Measurements from ENCODE around the gene POLQ. TPM values are rescaled to one million over a fixed set of nuclear protein-coding genes. Genes with fewer than 3 reads are reported as not detected.

POLQ gene
- total RNA-seq, 1 experiment from 2014 or later: 12.3 TPM

DNA sequence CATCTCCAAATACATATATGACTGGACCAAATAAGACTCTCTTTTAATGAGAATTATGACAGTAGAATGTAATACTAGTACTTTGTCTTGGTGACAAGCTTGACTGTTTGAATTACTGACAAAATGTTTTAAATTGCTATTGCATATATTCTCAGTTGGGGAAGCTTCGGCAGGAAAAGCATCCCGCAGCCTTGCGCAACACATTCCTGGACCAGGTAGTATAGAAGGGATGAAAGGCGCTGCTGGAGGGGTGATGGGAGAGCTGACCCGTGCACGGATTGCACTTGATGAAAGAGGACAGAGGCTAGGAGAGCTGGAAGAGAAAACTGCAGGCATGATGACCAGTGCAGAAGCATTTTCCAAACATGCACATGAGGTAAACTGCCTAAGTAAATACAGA is 127.6 kb downstream of the POLQ start:
- Histone ChIP-seq H3K79me2 (ENCODE audit: insufficient read depth, low read length) (no peaks in the 10 kb centered on the region), H3K4me1 (ENCODE audit: control insufficient read depth in 1 of 2, insufficient read depth in 2 of 2, low read length in 2 of 2) (no peaks in the 10 kb centered on the region), H4K20me1 (ENCODE audit: insufficient read depth) (no peaks in the 10 kb centered on the region), H3K9ac (ENCODE audit: low read length) (no peak overlapping the region), H3K27ac (ENCODE audit: low read depth, low read length) (no peak overlapping the region), H3K4me2 (ENCODE audit: low read length) (no peak overlapping the region), H3K4me3 (replicated peaks in 1 of 2; ENCODE audit: low read depth in 1 of 2, low read length in 2 of 2) (no peak overlapping the region), H3K9me3 (ENCODE audit: control insufficient read depth in 1 of 2, insufficient read depth in 1 of 2, low read depth in 1 of 2, low read length in 2 of 2) (no peaks in the 10 kb centered on the region), H3K36me3 (ENCODE audit: control insufficient read depth in 1 of 2, insufficient read depth in 2 of 2, low read length in 2 of 2) (no peaks in the 10 kb centered on the region), H3K27me3 (ENCODE audit: insufficient read depth, low read length) (no peaks in the 10 kb centered on the region), H3K9me2 (ENCODE audit: insufficient read depth) (no peaks in the 10 kb centered on the region), H2AFZ (ENCODE audit: low read depth, low read length, poor library complexity, severe bottlenecking) (no peak overlapping the region)
- ChIA-PET CTCF (no interaction called here), RAD21 (ENCODE audit: low non-redundant PET in 1 of 2, low total read pairs in 2 of 2, uncharacterized antibody in 2 of 2, unreplicated experiment in 2 of 2) (no interaction called here), POLR2A (no interaction called here)
- no peak for TF ChIP-seq SIN3A (IDR thresholded peaks at IDR 0.05; ENCODE audit: low read depth)
- no peak for ATAC-seq
- no peak for DNase-seq (ENCODE audit: low read depth, low spot score)
- intact Hi-C loops (cut with micrococcal nuclease): no loop called here
- BruUV-seq (replicated peaks): no TSS peak

DNA sequence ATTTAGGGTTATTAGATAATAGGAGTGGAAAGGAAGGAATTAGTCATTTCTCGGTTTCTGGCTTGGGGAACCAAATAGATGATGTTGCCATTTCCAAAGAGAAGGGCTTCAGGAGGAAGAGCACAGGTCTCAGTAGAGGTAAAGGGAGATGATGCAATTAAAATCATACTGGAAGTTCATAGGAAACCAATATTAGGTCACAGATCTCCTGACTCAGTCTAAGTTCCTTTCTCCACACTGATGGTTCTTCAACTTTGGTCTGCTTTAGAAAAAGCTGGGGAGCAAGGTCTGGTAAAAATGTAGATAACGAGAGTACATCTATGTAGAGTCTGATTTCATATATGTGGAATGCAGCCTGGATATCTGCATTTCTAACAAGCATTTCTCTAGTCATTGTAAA is 130.9 kb downstream of the POLQ start:
- H3K4me2 ChIP-seq (ENCODE audit: low read length): no peak overlapping the region
- H3K27me3 ChIP-seq (ENCODE audit: insufficient read depth, low read length): no peaks in the 10 kb centered on the region
- H3K9ac ChIP-seq (ENCODE audit: low read length): no peak overlapping the region
- ChIA-PET POLR2A (no interaction called here), RAD21 (ENCODE audit: low non-redundant PET in 1 of 2, low total read pairs in 2 of 2, uncharacterized antibody in 2 of 2, unreplicated experiment in 2 of 2) (no interaction called here), CTCF (no interaction called here)
- no peaks in the 10 kb centered on the region for H3K36me3 ChIP-seq (ENCODE audit: control insufficient read depth in 1 of 2, insufficient read depth in 2 of 2, low read length in 2 of 2)
- H4K20me1 ChIP-seq (ENCODE audit: insufficient read depth): no peaks in the 10 kb centered on the region
- no peak overlapping the region for H3K27ac ChIP-seq (ENCODE audit: low read depth, low read length)
- DNase-seq (ENCODE audit: low read depth, low spot score) (no peak), ATAC-seq (no peak)
- H3K79me2 ChIP-seq (ENCODE audit: insufficient read depth, low read length): no peaks in the 10 kb centered on the region
- H2AFZ ChIP-seq (ENCODE audit: low read depth, low read length, poor library complexity, severe bottlenecking): no peak overlapping the region
- no TSS peak for BruUV-seq (replicated peaks)
- no peaks in the 10 kb centered on the region for H3K4me1 ChIP-seq (ENCODE audit: control insufficient read depth in 1 of 2, insufficient read depth in 2 of 2, low read length in 2 of 2)
- H3K9me3 ChIP-seq (ENCODE audit: control insufficient read depth in 1 of 2, insufficient read depth in 1 of 2, low read depth in 1 of 2, low read length in 2 of 2): no peaks in the 10 kb centered on the region
- H3K9me2 ChIP-seq (ENCODE audit: insufficient read depth): no peaks in the 10 kb centered on the region
- H3K4me3 ChIP-seq (replicated peaks in 1 of 2; ENCODE audit: low read depth in 1 of 2, low read length in 2 of 2): no peak overlapping the region
- TF ChIP-seq POLR2AphosphoS5 (IDR thresholded peaks at IDR 0.05; ENCODE audit: low read depth, low read length): no peak
- no peak for TF ChIP-seq FOSL1 (IDR thresholded peaks at IDR 0.05; ENCODE audit: low read depth)
- TF ChIP-seq EZH2 (IDR thresholded peaks at IDR 0.05): no peak
- intact Hi-C loops (cut with micrococcal nuclease): no loop called here

GRCh38 chr3:121411523-121411922 is 134.3 kb downstream of the POLQ start:
- no peak for DNase-seq (ENCODE audit: low read depth, low spot score)
- no TSS peak for BruUV-seq (replicated peaks)
- Histone ChIP-seq H3K36me3 (ENCODE audit: control insufficient read depth in 1 of 2, insufficient read depth in 2 of 2, low read length in 2 of 2) (no peaks in the 10 kb centered on the region), H2AFZ (ENCODE audit: low read depth, low read length, poor library complexity, severe bottlenecking) (no peak overlapping the region), H3K79me2 (ENCODE audit: insufficient read depth, low read length) (no peaks in the 10 kb centered on the region), H3K9ac (ENCODE audit: low read length) (no peak overlapping the region), H3K9me2 (ENCODE audit: insufficient read depth) (no peaks in the 10 kb centered on the region), H4K20me1 (ENCODE audit: insufficient read depth) (no peaks in the 10 kb centered on the region), H3K9me3 (ENCODE audit: control insufficient read depth in 1 of 2, insufficient read depth in 1 of 2, low read depth in 1 of 2, low read length in 2 of 2) (no peaks in the 10 kb centered on the region), H3K4me3 (replicated peaks in 1 of 2; ENCODE audit: low read depth in 1 of 2, low read length in 2 of 2) (no peak overlapping the region), H3K4me1 (ENCODE audit: control insufficient read depth in 1 of 2, insufficient read depth in 2 of 2, low read length in 2 of 2) (no peaks in the 10 kb centered on the region), H3K27ac (ENCODE audit: low read depth, low read length) (no peak overlapping the region), H3K4me2 (ENCODE audit: low read length) (no peak overlapping the region), H3K27me3 (ENCODE audit: insufficient read depth, low read length) (no peaks in the 10 kb centered on the region)
- POLR2A ChIA-PET: no interaction called here
- RAD21 ChIA-PET (ENCODE audit: low non-redundant PET in 1 of 2, low total read pairs in 2 of 2, uncharacterized antibody in 2 of 2, unreplicated experiment in 2 of 2): no interaction called here
- intact Hi-C loops (cut with micrococcal nuclease): no loop called here
- ATAC-seq: no peak
- CTCF ChIA-PET: no interaction called here
- TF ChIP-seq ZNF274 (IDR thresholded peaks at IDR 0.05; ENCODE audit: low read depth, low read length): no peak
- TF ChIP-seq EGR1 (IDR thresholded peaks at IDR 0.05; ENCODE audit: low read depth): no peak
- TF ChIP-seq, protein P1, sequence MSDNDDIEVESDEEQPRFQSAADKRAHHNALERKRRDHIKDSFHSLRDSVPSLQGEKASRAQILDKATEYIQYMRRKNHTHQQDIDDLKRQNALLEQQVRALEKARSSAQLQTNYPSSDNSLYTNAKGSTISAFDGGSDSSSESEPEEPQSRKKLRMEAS (IDR thresholded peaks at IDR 0.05): no peak
- TF ChIP-seq EZH2 (IDR thresholded peaks at IDR 0.05): no peak
- TF ChIP-seq FOSL1 (IDR thresholded peaks at IDR 0.05; ENCODE audit: low read depth): no peak
- TF ChIP-seq SIN3A (IDR thresholded peaks at IDR 0.05; ENCODE audit: low read depth): no peak
- TF ChIP-seq ATF3 (IDR thresholded peaks at IDR 0.05): no peak
- no peak for TF ChIP-seq ZBTB33 (IDR thresholded peaks at IDR 0.05; ENCODE audit: extremely low read depth, insufficient replicate concordance, low read length)
- no peak for TF ChIP-seq YY1 (IDR thresholded peaks at IDR 0.05; ENCODE audit: extremely low read depth, insufficient replicate concordance, low read depth, low read length)
- no peak for TF ChIP-seq ZFX (IDR thresholded peaks at IDR 0.05)
- no peak for TF ChIP-seq EZH2phosphoT487 (IDR thresholded peaks at IDR 0.05; ENCODE audit: borderline replicate concordance)
- no peak for TF ChIP-seq RAD21 (IDR thresholded peaks at IDR 0.05; ENCODE audit: low read depth)
- TF ChIP-seq CBX3 (IDR thresholded peaks at IDR 0.05; ENCODE audit: low read depth): no peak
